Coronary artery (tissue), 2 donors: ENCODE measurements around the gene ORAI2.

ENCODE experiments used
- DNase-seq: peaks from one replicate; pipeline ENCODE4 v3.0.0-alpha.2; 2017; ENCODE audit warnings: low spot score
- H3K27ac ChIP-seq, 2 donors: fragments of 200-600 bp; sonication (generic); one replicate each; pipeline ENCODE4 v1.5.1; 2016 to 2019
- H3K4me3 ChIP-seq: fragments of 200-600 bp; sonication (generic); 2 replicates; pipeline ENCODE4 v1.5.1; 2016; ENCODE audit warnings: mild to moderate bottlenecking, moderate library complexity
- CTCF ChIP-seq: fragments of 200-600 bp; sonication (generic); IDR thresholded peaks from one replicate; pipeline ENCODE4 v1.5.1; 2019; ENCODE audit warnings: antibody characterized with exemption

Gene ORAI2

GRCh38 chr7:102433219-102434038 lies at the start of gene ORAI2:
Gene ORAI2 (plus strand): TSS chr7:102433575. CDS start chr7:102438957, 5,382 bp downstream.
- no peak for TF ChIP-seq CTCF
- peak; percentile 79 for DNase-seq
- peak within 1 kb of the TSS; percentile 62 to 87 for H3K27ac ChIP-seq

GRCh38 chr7:102387064-102387463 lies 46.3 kb upstream of the ORAI2 start:
- no peak for DNase-seq
- TF ChIP-seq CTCF: no peak
- Histone ChIP-seq H3K27ac (no peak overlapping the region), H3K4me3 (no peak overlapping the region)

More at GRCh38 chr7:102433219-102434038, at the start of gene ORAI2:
- peak within 1 kb of the TSS; percentile 99 for H3K4me3 ChIP-seq

GRCh38 chr7:102389810-102390209 lies 43.6 kb upstream of the ORAI2 start:
- Histone ChIP-seq H3K27ac (no peak overlapping the region), H3K4me3 (no peak overlapping the region)
- no peak for TF ChIP-seq CTCF
- DNase-seq: no peak

- no peak overlapping the region for H3K27ac ChIP-seq
- H3K4me3 ChIP-seq: no peak overlapping the region
- DNase-seq: peak; percentile 84
- peak; percentile 94 for TF ChIP-seq CTCF
These were observed 42.5 kb upstream of the ORAI2 start for GRCh38 chr7:102390697-102391484.

GRCh38 chr7:102392330-102392729 lies 41.0 kb upstream of the ORAI2 start:
- TF ChIP-seq CTCF: no peak

GRCh38 chr7:102393467-102393866 lies 39.9 kb upstream of the ORAI2 start:
- TF ChIP-seq CTCF: no peak
- no peak for DNase-seq
- H3K27ac ChIP-seq: no peak overlapping the region
- no peak overlapping the region for H3K4me3 ChIP-seq

More at GRCh38 chr7:102392330-102392729, 41.0 kb upstream of the ORAI2 start:
- Histone ChIP-seq H3K27ac (no peak overlapping the region), H3K4me3 (no peak overlapping the region)
- DNase-seq: no peak
